Testis (tissue), 2 donors: ENCODE data around the gene CCR1.
"Not testable (repeated sequence)": the region's sequence is repeated elsewhere in the genome, so short reads cannot be mapped to it uniquely, and the experiment has no call there.

Experiments used
- CTCF ChIP-seq, 3 experiments: fragments of 450-650 bp in 2 of 3; fragments of 200-600 bp in 1 of 3; sonication (generic) in 1 of 3; IDR thresholded peaks; one replicate each; pipeline ENCODE4 v1.5.1; 2016 to 2019; ENCODE audit warnings: antibody characterized with exemption in 3 of 3, mild to moderate bottlenecking in 2 of 3, moderate library complexity in 1 of 3
- POLR2A ChIP-seq: fragments of 450-650 bp; IDR thresholded peaks from one replicate; pipeline ENCODE4 v1.6.1; 2017; ENCODE audit warnings: antibody characterized with exemption, mild to moderate bottlenecking, moderate library complexity

- not testable (repeated sequence) for TF ChIP-seq POLR2A; CTCF (IDR thresholded peaks at IDR 0.05)
Measured at GRCh38 chr3:46207514-46207913, 599 bp downstream of the CCR1 start.
